GM19463 (cell line): ENCODE data around the gene CPLX1.

Experiments used
- ATAC-seq: cut with Tn5 transposase; IDR thresholded peaks from one replicate; pipeline ENCODE4 v1.9.1; 2021; ENCODE audit warnings: mild to moderate bottlenecking, moderate library complexity; ENCODE audit not compliant: unreplicated experiment

The CPLX1 gene

GRCh38 chr4:825971-826330 is at the start of gene CPLX1:
Gene CPLX1, minus strand, starts transcription at chr4:826129. Its CDS starts 1,607 bp downstream, at chr4:824522.
- ATAC-seq, result no peak

GRCh38 chr4:874971-875817 is 49.3 kb upstream of the CPLX1 start:
- ATAC-seq, result no peak

GRCh38 chr4:874056-874455 is 48.1 kb upstream of the CPLX1 start:
- no peak for ATAC-seq

- ATAC-seq, result no peak
Measured at GRCh38 chr4:872241-872981, 46.5 kb upstream of the CPLX1 start.

- ATAC-seq, result no peak
Measured at GRCh38 chr4:871484-871883, 45.6 kb upstream of the CPLX1 start.

- ATAC-seq, result no peak
Measured at GRCh38 chr4:870951-871350, 45.0 kb upstream of the CPLX1 start.

GRCh38 chr4:869776-870175 is 43.8 kb upstream of the CPLX1 start:
- no peak for ATAC-seq

- no peak for ATAC-seq
Measured at GRCh38 chr4:868421-868820, 42.5 kb upstream of the CPLX1 start.

- no peak for ATAC-seq
Measured at GRCh38 chr4:867526-868250, 41.8 kb upstream of the CPLX1 start.

- ATAC-seq, result no peak
Measured at GRCh38 chr4:866761-867390, 40.9 kb upstream of the CPLX1 start.

GRCh38 chr4:866068-866760 is 40.3 kb upstream of the CPLX1 start:
- ATAC-seq, result no peak

- no peak for ATAC-seq
Measured at GRCh38 chr4:865572-865971, 39.6 kb upstream of the CPLX1 start.

GRCh38 chr4:865121-865465 is 39.2 kb upstream of the CPLX1 start:
- no peak for ATAC-seq

GRCh38 chr4:864456-865120 is 38.7 kb upstream of the CPLX1 start:
- ATAC-seq, result no peak

GRCh38 chr4:860561-860960 is 34.6 kb upstream of the CPLX1 start:
- no peak for ATAC-seq

- ATAC-seq, result no peak
Measured at GRCh38 chr4:859496-859895, 33.6 kb upstream of the CPLX1 start.

GRCh38 chr4:858831-859451 is 33.0 kb upstream of the CPLX1 start:
- ATAC-seq, result no peak

GRCh38 chr4:858041-858481 is 32.1 kb upstream of the CPLX1 start:
- ATAC-seq, result no peak

GRCh38 chr4:857461-857860 is 31.5 kb upstream of the CPLX1 start:
- no peak for ATAC-seq
